Measurements from ENCODE around the gene PKP1.

GRCh38 chr1:201327687-201328240, 44.5 kb downstream of the PKP1 start:
- no peak for TF ChIP-seq CTCF (IDR thresholded peaks at IDR 0.05; ENCODE audit: low read length)
- no peak for TF ChIP-seq EZH2 (optimal IDR thresholded peaks at IDR 0.05; ENCODE audit: low read depth, low read length)
- no peak for TF ChIP-seq EZH2phosphoT487 (IDR thresholded peaks at IDR 0.05; ENCODE audit: low read length)

Data from MM.1S (cell line).